IMR-90 (cell line): Measurements from ENCODE around the gene CPD. TPM values are rescaled to one million over a fixed set of nuclear protein-coding genes. Genes with fewer than 3 reads are reported as not detected.
A peak's percentile ranks its signal among the peaks of the same experiment; 100 is the strongest.

ENCODE experiments used
- ATAC-seq: fragments of 200-7000 bp; cut with Tn5 transposase; 2 replicates; pipeline ENCODE4 v1.9.1; 2020; ENCODE audit warnings: low read depth, mild to moderate bottlenecking, moderate library complexity
- BruUV-seq: library from RNA; stranded (reverse); fragments of 400-500 nt; replicated peaks from 2 replicates; lab custom pipeline; 2021; lab: Mats Ljungman, UMichigan
- CTCF ChIA-PET: fragments of 300-600 bp; formaldehyde crosslinking; extraction: SDS; loops from one replicate; lab custom pipeline; 2021; ENCODE audit warnings: antibody characterized with exemption; lab: Yijun Ruan, JAX
- POLR2A ChIA-PET: fragments of 300-600 bp; sonication (Branson Sonifier 250); formaldehyde crosslinking; loops from one replicate; lab custom pipeline; 2022; ENCODE audit warnings: antibody characterized with exemption; ENCODE audit not compliant: unreplicated experiment; lab: Charles Lee
- DNase-seq: peaks from one replicate; pipeline ENCODE4 v3.0.0; 2013
- H2AFZ ChIP-seq: replicated peaks from 2 replicates; pipeline ENCODE3; 2013; ENCODE audit warnings: low read length, mild to moderate bottlenecking; ENCODE audit not compliant: poor library complexity
- H2AK5ac ChIP-seq: 2 replicates; pipeline ENCODE4 v1.6.1; 2013; ENCODE audit warnings: low read depth, low read length, inconsistent platforms
- H2AK9ac ChIP-seq: replicated peaks from 2 replicates; pipeline ENCODE3; 2013; ENCODE audit warnings: mild to moderate bottlenecking, low read depth, low read length, moderate library complexity; ENCODE audit not compliant: poor library complexity
- H2BK120ac ChIP-seq: 2 replicates; pipeline ENCODE4 v1.6.1; 2013; ENCODE audit warnings: low read depth, low read length, inconsistent platforms
- H2BK15ac ChIP-seq: 3 replicates; pipeline ENCODE4 v1.6.1; 2013; ENCODE audit warnings: low read depth, low read length, inconsistent platforms
- H2BK20ac ChIP-seq: 2 replicates; pipeline ENCODE4 v1.6.1; 2013; ENCODE audit warnings: low read depth, mild to moderate bottlenecking, inconsistent platforms, low read length, moderate library complexity
- H2BK5ac ChIP-seq: 2 replicates; pipeline ENCODE4 v1.6.1; 2013; ENCODE audit warnings: mild to moderate bottlenecking, low read depth, low read length, inconsistent platforms; ENCODE audit not compliant: poor library complexity, severe bottlenecking
- H3K14ac ChIP-seq: replicated peaks from 2 replicates; pipeline ENCODE4 v1.6.1; 2013; ENCODE audit warnings: low read depth, low read length, inconsistent platforms
- H3K18ac ChIP-seq: 2 replicates; pipeline ENCODE4 v1.6.1; 2013; ENCODE audit warnings: low read depth, low read length, control low read depth
- H3K23ac ChIP-seq: 2 replicates; pipeline ENCODE4 v1.6.1; 2013; ENCODE audit warnings: low read depth, low read length, inconsistent platforms
- H3K27ac ChIP-seq: 2 replicates; pipeline ENCODE4 v1.5.1; 2013; ENCODE audit warnings: mild to moderate bottlenecking, control low read depth, low read length; ENCODE audit not compliant: insufficient read depth
- H3K27me3 ChIP-seq: 2 replicates; pipeline ENCODE4 v1.6.1; 2013; ENCODE audit warnings: low read length; ENCODE audit not compliant: control insufficient read depth, insufficient read depth
- H3K36me3 ChIP-seq: 2 replicates; pipeline ENCODE4 v1.6.1; 2013; ENCODE audit warnings: low read length, mixed read lengths; ENCODE audit not compliant: control insufficient read depth, insufficient read depth
- H3K4ac ChIP-seq: 2 replicates; pipeline ENCODE4 v1.6.1; 2013; ENCODE audit warnings: low read depth, low read length, inconsistent platforms
- H3K4me1 ChIP-seq: 2 replicates; pipeline ENCODE4 v1.6.1; 2013; ENCODE audit warnings: low read length, mixed read lengths; ENCODE audit not compliant: control insufficient read depth, insufficient read depth
- H3K4me2 ChIP-seq: 2 replicates; pipeline ENCODE4 v1.6.1; 2013; ENCODE audit warnings: low read depth, mild to moderate bottlenecking, control low read depth, low read length, moderate library complexity
- H3K4me3 ChIP-seq: 2 replicates; pipeline ENCODE4 v1.5.1; 2013; ENCODE audit warnings: low read depth, mild to moderate bottlenecking, control low read depth, low read length, moderate library complexity; ENCODE audit not compliant: insufficient read depth
- H3K56ac ChIP-seq: 2 replicates; pipeline ENCODE4 v1.6.1; 2013; ENCODE audit warnings: low read length, inconsistent platforms; ENCODE audit not compliant: insufficient read depth; ENCODE audit errors: extremely low read depth
- H3K79me1 ChIP-seq, 2 experiments: 2 replicates each; pipeline ENCODE4 v1.6.1; 2013; ENCODE audit warnings: low read length in 2 of 2, inconsistent platforms in 1 of 2, low read depth in 1 of 2
- H3K9ac ChIP-seq: 2 replicates; pipeline ENCODE4 v1.6.1; 2013; ENCODE audit warnings: low read depth, low read length, control low read depth
- H3K9me1 ChIP-seq: 2 replicates; pipeline ENCODE4 v1.6.1; 2013; ENCODE audit warnings: low read length, inconsistent platforms; ENCODE audit not compliant: insufficient read depth
- H3K9me3 ChIP-seq: 2 replicates; pipeline ENCODE4 v1.6.1; 2013; ENCODE audit warnings: low read length; ENCODE audit not compliant: control insufficient read depth, insufficient read depth
- H4K20me1 ChIP-seq: 2 replicates; pipeline ENCODE4 v1.6.1; 2013; ENCODE audit warnings: low read length, inconsistent platforms; ENCODE audit not compliant: insufficient read depth
- H4K5ac ChIP-seq: 2 replicates; pipeline ENCODE4 v1.6.1; 2013; ENCODE audit warnings: mild to moderate bottlenecking, low read depth, low read length, control low read depth
- H4K8ac ChIP-seq, 2 experiments: 2 replicates each; pipeline ENCODE4 v1.6.1; 2013; ENCODE audit warnings: low read depth in 2 of 2, low read length in 2 of 2, control low read depth in 1 of 2, inconsistent platforms in 1 of 2
- H4K91ac ChIP-seq: 2 replicates; pipeline ENCODE4 v1.6.1; 2013; ENCODE audit warnings: low read depth, low read length, inconsistent platforms; ENCODE audit not compliant: insufficient read depth
- BHLHE40 ChIP-seq: fragments of 150-350 bp; IDR thresholded peaks from 2 replicates; pipeline ENCODE4 v1.6.1; 2016; ENCODE audit warnings: mild to moderate bottlenecking, low read depth, low read length
- CTCF ChIP-seq: conservative IDR thresholded peaks from 2 replicates; pipeline ENCODE4 v1.5.1; 2012; ENCODE audit warnings: mild to moderate bottlenecking, low read depth, low read length, improper control_type of control experiment
- MAFK ChIP-seq: IDR thresholded peaks from 2 replicates; pipeline ENCODE4 v1.6.1; 2012; ENCODE audit warnings: low read depth, low read length, improper control_type of control experiment
- RAD21 ChIP-seq: IDR thresholded peaks from 2 replicates; pipeline ENCODE4 v1.6.1; 2012; ENCODE audit warnings: low read length, improper control_type of control experiment
- RCOR1 ChIP-seq: IDR thresholded peaks from 2 replicates; pipeline ENCODE4 v1.6.1; 2012; ENCODE audit warnings: mild to moderate bottlenecking, low read length, improper control_type of control experiment; ENCODE audit not compliant: insufficient replicate concordance
- SMC3 ChIP-seq: fragments of 150-350 bp; IDR thresholded peaks from 2 replicates; pipeline ENCODE4 v1.6.1; 2016; ENCODE audit warnings: low read depth, mild to moderate bottlenecking, antibody characterized with exemption, low read length, moderate library complexity
- USF2 ChIP-seq: fragments of 150-350 bp; IDR thresholded peaks from 2 replicates; pipeline ENCODE4 v1.6.1; 2017; ENCODE audit warnings: mild to moderate bottlenecking, antibody characterized with exemption, low read length, low read depth
- WGBS, 2 experiments: methylation state at CpG; one replicate each; pipeline versions ENCODE4 v1.1.5 to v1.1.7; 2013; ENCODE audit warnings: missing lambda C conversion rate in 2 of 2; ENCODE audit not compliant: insufficient read length in 1 of 2; ENCODE audit errors: extremely low coverage in 2 of 2; 5-methylcytosine and 5-hydroxymethylcytosine counted together
- dilution Hi-C: fragments of 300-500 bp; cut with HindIII; formaldehyde crosslinking; loops from one replicate; pipeline ENCODE4 v1.14.3; 2018; ENCODE audit warnings: low sequenced_read_pairs; ENCODE audit not compliant: unreplicated experiment
- in situ Hi-C: fragments of 300-500 bp; cut with MboI; formaldehyde crosslinking; loops from 3 replicates; pipeline ENCODE4 v1.14.3; 2019; ENCODE audit warnings: low sequenced_read_pairs, inconsistent platforms, mixed read lengths
- intact Hi-C: fragments of 100-400 bp; cut with micrococcal nuclease; formaldehyde crosslinking; loops from 2 replicates; pipeline ENCODE4 v1.10.0; 2022
- polyA plus RNA-seq, 3 experiments: library from polyadenylated mRNA; depleted of rRNA; stranded (reverse); fragments of >200 nt; gene quantifications; 2 replicates each; pipeline ENCODE4 v1.2.3, GENCODE V29; 2012; ENCODE audit warnings: low replicate concordance in 1 of 3
- total RNA-seq: library from RNA; depleted of rRNA; stranded (reverse); fragments of >200 nt; gene quantifications from 2 replicates; pipeline ENCODE4 v1.2.3, GENCODE V29; 2012

CPD gene
- total and polyA plus RNA-seq, 2 of the 4 experiments (the other 2 are of a cell fraction) = 23.4 to 94.5 TPM

GRCh38 chr17:30336369-30337171, 42.2 kb upstream of the CPD start:
- no TSS peak for BruUV-seq
- Histone ChIP-seq H3K4me2 (no peak overlapping the region), H2BK15ac (no peak overlapping the region), H3K23ac (no peak overlapping the region), H3K9me1 (peaks cover 2% of the 10 kb centered on the region), H3K14ac (no peak overlapping the region), H3K4me3 (no peak overlapping the region), H3K4me1 (peaks cover 10% of the 10 kb centered on the region), H3K4ac (no peak overlapping the region), H2BK120ac (no peak overlapping the region), H2AFZ (no peak overlapping the region), H3K18ac (no peak overlapping the region), H2BK5ac (no peak overlapping the region), H3K27ac (no peak overlapping the region), H3K56ac (no peak overlapping the region), H4K20me1 (no peaks in the 10 kb centered on the region), H3K9ac (no peak overlapping the region), H4K91ac (no peak overlapping the region), H4K8ac (no peak overlapping the region), H3K9me3 (no peaks in the 10 kb centered on the region), H2AK5ac (no peak overlapping the region), H3K27me3 (no peaks in the 10 kb centered on the region), H3K36me3 (no peaks in the 10 kb centered on the region), H3K79me1 (no peaks in the 10 kb centered on the region), H2AK9ac (no peak overlapping the region), H4K5ac (no peak overlapping the region), H2BK20ac (no peak overlapping the region)
- 40% methylated on average over 1 of the region's 8 CpGs; no CpG with 5 or more reads in 1 of the 2 experiments for WGBS, 2 experiments
- DNase-seq = peak; percentile 59
- TF ChIP-seq SMC3 = peak; percentile 20; the same call in 1 of the 2 replicates
- TF ChIP-seq USF2 = no peak
- TF ChIP-seq CTCF = peak; percentile 55
- TF ChIP-seq RAD21 = peak; percentile 59
- TF ChIP-seq RCOR1 = no peak
- TF ChIP-seq MAFK = 0 out of 2 replicates have a peak, but pooled peaks have one; percentile 4
- no peak for TF ChIP-seq BHLHE40
- ChIA-PET POLR2A (no interaction called here), CTCF (interaction anchor here (0.6 to 1.0 kb wide), 6 partner anchors 9 to 232 kb away, joined by 3 to 5 read pairs (median 4); partner anchors contain the start of gene BLMH)
- intact Hi-C loops = no loop called here
- in situ Hi-C loops = no loop called here
- ATAC-seq = no peak
- dilution Hi-C loops = no loop called here
